Measurements from ENCODE around the gene HOMER3. TPM values are rescaled to one million over a fixed set of nuclear protein-coding genes. Genes with fewer than 3 reads are reported as not detected.

Gene HOMER3
- total RNA-seq, 1 experiment from 2014 or later: 58.9 TPM

GRCh38 chr19:18932216-18932841 is 8.7 kb downstream of the HOMER3 start:
- ChIA-PET POLR2A (no interaction called here), CTCF (no interaction called here)

DNA sequence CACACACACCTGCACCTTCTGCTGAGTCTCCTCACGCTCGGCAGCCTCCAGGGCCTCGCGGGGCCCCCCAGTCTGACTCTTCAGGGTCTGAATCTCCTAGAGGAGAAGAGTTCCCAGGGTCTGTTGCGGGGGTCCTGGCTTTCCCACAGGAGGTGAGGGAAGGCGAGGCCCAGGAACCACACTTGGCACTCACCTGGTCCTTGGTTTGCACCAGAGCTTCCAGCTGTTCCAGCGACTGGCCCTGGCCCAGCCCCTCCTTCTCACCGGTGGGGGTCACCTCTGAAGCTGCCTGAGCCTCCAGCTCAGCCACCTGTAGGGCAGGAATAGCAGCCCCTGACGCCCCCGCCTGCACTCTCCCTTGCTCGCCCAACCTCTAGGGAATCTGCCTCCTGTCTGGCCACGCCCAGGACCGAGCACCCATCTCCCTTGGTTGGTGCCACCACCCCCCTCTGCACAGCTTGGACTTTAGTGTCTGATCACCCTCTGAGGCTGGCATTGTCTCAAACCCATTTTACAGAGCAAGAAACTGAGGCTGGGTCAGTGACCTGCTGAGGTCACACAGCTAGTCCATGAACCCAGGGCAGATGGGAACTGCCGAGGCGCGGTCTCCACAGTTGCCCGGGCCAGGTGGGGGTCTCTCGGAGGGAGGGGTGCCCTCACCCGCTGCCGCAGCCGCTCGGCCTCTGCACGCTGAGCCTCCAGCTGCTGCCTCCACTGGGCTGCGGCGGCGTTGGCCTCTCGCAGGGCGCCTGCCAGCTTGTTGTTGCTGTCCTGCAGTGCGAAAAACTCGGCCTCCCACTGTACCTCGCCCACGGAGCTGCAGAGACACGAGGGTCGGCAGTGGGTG is 9.5 kb downstream of the HOMER3 start:
- CTCF ChIA-PET: no interaction called here
- Histone ChIP-seq H3K4me3 (ENCODE audit: low read depth in 2 of 2, low read length in 2 of 2) (no peak overlapping the region), H3K36me3 (ENCODE audit: control insufficient read depth, insufficient read depth, low read length) (no peaks in the 10 kb centered on the region), H3K4me1 (ENCODE audit: control insufficient read depth, insufficient read depth, low read length) (no peaks in the 10 kb centered on the region), H3K27me3 (ENCODE audit: control insufficient read depth, insufficient read depth, low read length) (no peaks in the 10 kb centered on the region), H3K9me3 (ENCODE audit: control insufficient read depth, insufficient read depth, low read depth, low read length) (no peaks in the 10 kb centered on the region), H3K27ac (ENCODE audit: low read length) (no peak overlapping the region)
- POLR2A ChIA-PET: no interaction called here
- BruUV-seq (replicated peaks): no TSS peak
- no peak for TF ChIP-seq POLR2AphosphoS5 (IDR thresholded peaks at IDR 0.05; ENCODE audit: low read depth, low read length)
- no peak for TF ChIP-seq TCF7L2 (IDR thresholded peaks at IDR 0.05; ENCODE audit: low read depth, low read length)
- TF ChIP-seq REST (IDR thresholded peaks at IDR 0.05; ENCODE audit: insufficient read depth in 1 of 2, low read depth in 2 of 2, low read length in 1 of 2): no peak
- TF ChIP-seq, protein P1, sequence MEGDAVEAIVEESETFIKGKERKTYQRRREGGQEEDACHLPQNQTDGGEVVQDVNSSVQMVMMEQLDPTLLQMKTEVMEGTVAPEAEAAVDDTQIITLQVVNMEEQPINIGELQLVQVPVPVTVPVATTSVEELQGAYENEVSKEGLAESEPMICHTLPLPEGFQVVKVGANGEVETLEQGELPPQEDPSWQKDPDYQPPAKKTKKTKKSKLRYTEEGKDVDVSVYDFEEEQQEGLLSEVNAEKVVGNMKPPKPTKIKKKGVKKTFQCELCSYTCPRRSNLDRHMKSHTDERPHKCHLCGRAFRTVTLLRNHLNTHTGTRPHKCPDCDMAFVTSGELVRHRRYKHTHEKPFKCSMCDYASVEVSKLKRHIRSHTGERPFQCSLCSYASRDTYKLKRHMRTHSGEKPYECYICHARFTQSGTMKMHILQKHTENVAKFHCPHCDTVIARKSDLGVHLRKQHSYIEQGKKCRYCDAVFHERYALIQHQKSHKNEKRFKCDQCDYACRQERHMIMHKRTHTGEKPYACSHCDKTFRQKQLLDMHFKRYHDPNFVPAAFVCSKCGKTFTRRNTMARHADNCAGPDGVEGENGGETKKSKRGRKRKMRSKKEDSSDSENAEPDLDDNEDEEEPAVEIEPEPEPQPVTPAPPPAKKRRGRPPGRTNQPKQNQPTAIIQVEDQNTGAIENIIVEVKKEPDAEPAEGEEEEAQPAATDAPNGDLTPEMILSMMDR (IDR thresholded peaks at IDR 0.05): no peak
- no peak for TF ChIP-seq SIN3A (IDR thresholded peaks at IDR 0.05; ENCODE audit: borderline replicate concordance, insufficient read depth, low read depth, low read length)
- in situ Hi-C loops (cut with HindIII; ENCODE audit: low pct_unique_long_range_greater_than_20kb, low sequenced_read_pairs): no loop called here
- intact Hi-C loops (cut with micrococcal nuclease; ENCODE audit: unreplicated experiment): loop anchor here (10.0 kb wide), 1 partner anchor 53 kb away; no protein-coding TSS in a partner anchor
- DNase-seq (ENCODE audit: low read depth, low spot score) (no peak), ATAC-seq (0 out of 2 replicates have a peak, but pooled peaks have one; percentile 15)

More at GRCh38 chr19:18932216-18932841, 8.7 kb downstream of the HOMER3 start:
- TF ChIP-seq TCF7L2 (IDR thresholded peaks at IDR 0.05; ENCODE audit: low read depth, low read length) (no peak), REST (IDR thresholded peaks at IDR 0.05; ENCODE audit: insufficient read depth in 1 of 2, low read depth in 2 of 2, low read length in 1 of 2) (no peak), POLR2AphosphoS5 (IDR thresholded peaks at IDR 0.05; ENCODE audit: low read depth, low read length) (no peak), SIN3A (IDR thresholded peaks at IDR 0.05; ENCODE audit: borderline replicate concordance, insufficient read depth, low read depth, low read length) (no peak)
- TF ChIP-seq, protein P1 (IDR thresholded peaks at IDR 0.05): no peak
- no peak overlapping the region for H3K4me3 ChIP-seq (ENCODE audit: low read depth in 2 of 2, low read length in 2 of 2)
- DNase-seq (ENCODE audit: low read depth, low spot score) (peak; percentile 8), ATAC-seq (peak; percentile 90)
- H3K9me3 ChIP-seq (ENCODE audit: control insufficient read depth, insufficient read depth, low read depth, low read length): no peaks in the 10 kb centered on the region
- no peaks in the 10 kb centered on the region for H3K27me3 ChIP-seq (ENCODE audit: control insufficient read depth, insufficient read depth, low read length)
- in situ Hi-C loops (cut with HindIII; ENCODE audit: low pct_unique_long_range_greater_than_20kb, low sequenced_read_pairs) (no loop called here), intact Hi-C loops (cut with micrococcal nuclease; ENCODE audit: unreplicated experiment) (loop anchor here (10.0 kb wide), 1 partner anchor 52 kb away; no protein-coding TSS in a partner anchor)
- no peaks in the 10 kb centered on the region for H3K4me1 ChIP-seq (ENCODE audit: control insufficient read depth, insufficient read depth, low read length)
- H3K27ac ChIP-seq (ENCODE audit: low read length): no peak overlapping the region
- BruUV-seq (replicated peaks): no TSS peak
- no peaks in the 10 kb centered on the region for H3K36me3 ChIP-seq (ENCODE audit: control insufficient read depth, insufficient read depth, low read length)

Data from Panc1 (cell line).